ENCODE results near the gene ZNF276.
"Not testable (repeated sequence)": the region's sequence is repeated elsewhere in the genome, so short reads cannot be mapped to it uniquely, and the experiment has no call there.

- not testable (repeated sequence) for TF ChIP-seq POLR2AphosphoS5, POU2F2, POLR2A, TAF1 (IDR thresholded peaks at IDR 0.05; ENCODE audit: low read depth, low read length)
Measured at GRCh38 chr16:89699629-89700099, 21.7 kb upstream of the ZNF276 start.
